Loucy (cell line): ENCODE results near the gene NR2C2.

Experiments used
- H2AFZ ChIP-seq: fragments of 200-600 bp; sonication (generic); 2 replicates; pipeline ENCODE4 v1.6.0; 2016; ENCODE audit warnings: antibody characterized with exemption, mild to moderate bottlenecking, low read length, moderate library complexity
- H3F3A ChIP-seq: fragments of 200-600 bp; 2 replicates; pipeline ENCODE4 v1.6.0; 2016; ENCODE audit warnings: antibody characterized with exemption, low read depth, mild to moderate bottlenecking
- H3K27me3 ChIP-seq: fragments of 200-600 bp; sonication (generic); 2 replicates; pipeline ENCODE4 v1.6.1; 2014; ENCODE audit warnings: low read length, mild to moderate bottlenecking; ENCODE audit not compliant: insufficient read depth, poor library complexity, severe bottlenecking
- H3K36me3 ChIP-seq: fragments of 200-600 bp; sonication (generic); 2 replicates; pipeline ENCODE4 v1.6.1; 2016; ENCODE audit warnings: low read length; ENCODE audit not compliant: insufficient read depth
- H3K4me1 ChIP-seq: fragments of 200-600 bp; sonication (generic); 2 replicates; pipeline ENCODE4 v1.5.1; 2014; ENCODE audit warnings: low read length, mild to moderate bottlenecking; ENCODE audit not compliant: insufficient read depth, poor library complexity, severe bottlenecking
- H3K4me2 ChIP-seq: fragments of 200-600 bp; sonication (generic); 2 replicates; pipeline ENCODE4 v1.6.0; 2014; ENCODE audit warnings: antibody characterized with exemption, low read length, low read depth, mild to moderate bottlenecking; ENCODE audit not compliant: poor library complexity, severe bottlenecking
- H3K4me3 ChIP-seq: fragments of 200-600 bp; sonication (generic); 2 replicates; pipeline ENCODE4 v1.5.1; 2014; ENCODE audit warnings: low read length, mild to moderate bottlenecking, mixed read lengths; ENCODE audit not compliant: poor library complexity, severe bottlenecking
- H3K79me2 ChIP-seq: fragments of 200-600 bp; sonication (generic); 2 replicates; pipeline ENCODE4 v1.6.1; 2014; ENCODE audit warnings: low read length; ENCODE audit not compliant: insufficient read depth
- H3K9ac ChIP-seq: fragments of 200-600 bp; sonication (generic); 2 replicates; pipeline ENCODE4 v1.6.0; 2014; ENCODE audit warnings: mild to moderate bottlenecking, low read depth, low read length, moderate library complexity; ENCODE audit not compliant: poor library complexity, severe bottlenecking
- H3K9me2 ChIP-seq: fragments of 200-600 bp; sonication (generic); replicated peaks from 2 replicates; pipeline ENCODE4 v1.6.1; 2016; ENCODE audit warnings: low read depth, low read length, mixed read lengths
- H3K9me3 ChIP-seq: fragments of 200-600 bp; sonication (generic); 2 replicates; pipeline ENCODE4 v1.6.1; 2014; ENCODE audit warnings: mild to moderate bottlenecking, antibody characterized with exemption, low read length, low read depth; ENCODE audit not compliant: insufficient read depth
- H4K20me1 ChIP-seq: fragments of 200-600 bp; sonication (generic); 2 replicates; pipeline ENCODE4 v1.6.0; 2014; ENCODE audit warnings: antibody characterized with exemption, low read length, mild to moderate bottlenecking; ENCODE audit not compliant: insufficient read depth, poor library complexity, severe bottlenecking
- CTCF ChIP-seq: fragments of 200-600 bp; sonication (generic); conservative IDR thresholded peaks from 2 replicates; pipeline ENCODE4 v1.5.1; 2014; ENCODE audit warnings: mild to moderate bottlenecking, antibody characterized with exemption, low read length
- EZH2phosphoT487 ChIP-seq: fragments of 200-600 bp; IDR thresholded peaks from 2 replicates; pipeline ENCODE4 v1.6.1; 2018; ENCODE audit warnings: antibody characterized with exemption, mild to moderate bottlenecking, moderate library complexity, borderline replicate concordance

Gene NR2C2

GRCh38 chr3:15014606-15015328 lies 67.4 kb downstream of the NR2C2 start:
- H3K4me2 ChIP-seq = no peak overlapping the region
- H3K9ac ChIP-seq = no peak overlapping the region
- no peaks in the 10 kb centered on the region for H3K9me2 ChIP-seq
- peaks cover 7% of the 10 kb centered on the region; the same call in 1 of the 2 replicates for H3K79me2 ChIP-seq
- H2AFZ ChIP-seq = no peak overlapping the region
- no peaks in the 10 kb centered on the region for H4K20me1 ChIP-seq
- TF ChIP-seq CTCF = no peak
- TF ChIP-seq EZH2phosphoT487 = no peak
- no peaks in the 10 kb centered on the region for H3K9me3 ChIP-seq
- H3K4me3 ChIP-seq = no peak overlapping the region
- H3F3A ChIP-seq = no peaks in the 10 kb centered on the region
- peaks cover 91% of the 10 kb centered on the region for H3K36me3 ChIP-seq
- no peaks in the 10 kb centered on the region for H3K4me1 ChIP-seq
- no peaks in the 10 kb centered on the region for H3K27me3 ChIP-seq

- H3K79me2 ChIP-seq = peaks cover 7% of the 10 kb centered on the region; the same call in 1 of the 2 replicates
- H3K36me3 ChIP-seq = peaks cover 91% of the 10 kb centered on the region
- H3K4me2 ChIP-seq = no peak overlapping the region
- no peaks in the 10 kb centered on the region for H3F3A ChIP-seq
- H3K9me2 ChIP-seq = no peaks in the 10 kb centered on the region
- H3K4me1 ChIP-seq = no peaks in the 10 kb centered on the region
- H3K4me3 ChIP-seq = no peak overlapping the region
- H3K9me3 ChIP-seq = no peaks in the 10 kb centered on the region
- TF ChIP-seq EZH2phosphoT487 = no peak
- TF ChIP-seq CTCF = no peak
- H3K9ac ChIP-seq = no peak overlapping the region
- H4K20me1 ChIP-seq = no peaks in the 10 kb centered on the region
- no peak overlapping the region for H2AFZ ChIP-seq
- H3K27me3 ChIP-seq = no peaks in the 10 kb centered on the region
Observed at GRCh38 chr3:15015456-15015855, 68.1 kb downstream of the NR2C2 start.

GRCh38 chr3:15017191-15017590 lies 69.8 kb downstream of the NR2C2 start:
- no peaks in the 10 kb centered on the region for H3K9me3 ChIP-seq
- H3K4me2 ChIP-seq = no peak overlapping the region
- no peaks in the 10 kb centered on the region for H4K20me1 ChIP-seq
- H2AFZ ChIP-seq = no peak overlapping the region
- H3K79me2 ChIP-seq = no peaks in the 10 kb centered on the region
- TF ChIP-seq EZH2phosphoT487 (no peak), CTCF (no peak)
- no peak overlapping the region for H3K9ac ChIP-seq
- H3K4me1 ChIP-seq = no peaks in the 10 kb centered on the region
- H3F3A ChIP-seq = no peaks in the 10 kb centered on the region
- H3K9me2 ChIP-seq = no peaks in the 10 kb centered on the region
- no peaks in the 10 kb centered on the region for H3K27me3 ChIP-seq
- H3K4me3 ChIP-seq = no peak overlapping the region
- peaks cover 95% of the 10 kb centered on the region for H3K36me3 ChIP-seq
